Measurements from ENCODE around the gene SUB1.
"Not testable (repeated sequence)": the region's sequence is repeated elsewhere in the genome, so short reads cannot be mapped to it uniquely, and the experiment has no call there.

The SUB1 gene

GRCh38 chr5:32566319-32567111 is 18.8 kb upstream of the SUB1 start:
- DNase-seq = no peak

DNA sequence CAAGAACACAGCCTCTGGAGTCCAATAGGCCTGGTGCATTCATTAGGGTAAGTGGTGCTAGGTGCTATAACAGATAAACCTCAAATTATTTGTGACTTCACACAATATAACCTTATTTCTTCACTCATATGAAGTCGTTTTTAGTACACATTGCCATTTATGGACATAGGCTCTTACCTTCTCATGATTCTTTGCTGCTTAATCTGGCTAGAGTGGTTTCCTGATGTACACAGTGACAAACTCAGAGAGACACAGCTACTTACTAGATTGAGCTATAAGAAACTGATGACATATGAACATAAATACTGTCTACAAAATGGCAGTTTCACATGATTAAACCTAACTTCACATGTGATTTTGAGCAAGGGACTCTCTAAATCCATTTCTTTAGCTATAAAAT is 14.2 kb upstream of the SUB1 start:
- DNase-seq = no peak

- DNase-seq = no peak
Observed at GRCh38 chr5:32572778-32573480, 12.4 kb upstream of the SUB1 start.

DNA sequence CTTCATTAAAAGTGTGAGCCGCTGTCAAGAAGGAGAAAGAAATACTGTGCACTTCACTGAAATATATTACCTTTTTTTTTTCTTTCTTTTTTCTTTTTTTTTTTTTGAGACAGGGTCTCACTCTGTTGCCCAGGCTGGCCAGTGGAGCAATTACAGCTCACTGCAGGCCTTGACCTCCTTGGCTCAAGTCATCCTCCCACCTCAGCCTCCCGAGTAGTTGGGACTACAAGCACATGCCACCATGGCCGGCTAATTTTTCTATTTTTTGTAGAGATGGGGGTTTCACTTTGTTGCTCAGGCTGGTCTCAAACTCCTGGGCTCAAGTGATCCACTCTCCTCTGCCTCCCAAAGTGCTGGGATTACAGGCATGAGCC is 11.9 kb upstream of the SUB1 start:
- not testable (repeated sequence) for DNase-seq

DNA sequence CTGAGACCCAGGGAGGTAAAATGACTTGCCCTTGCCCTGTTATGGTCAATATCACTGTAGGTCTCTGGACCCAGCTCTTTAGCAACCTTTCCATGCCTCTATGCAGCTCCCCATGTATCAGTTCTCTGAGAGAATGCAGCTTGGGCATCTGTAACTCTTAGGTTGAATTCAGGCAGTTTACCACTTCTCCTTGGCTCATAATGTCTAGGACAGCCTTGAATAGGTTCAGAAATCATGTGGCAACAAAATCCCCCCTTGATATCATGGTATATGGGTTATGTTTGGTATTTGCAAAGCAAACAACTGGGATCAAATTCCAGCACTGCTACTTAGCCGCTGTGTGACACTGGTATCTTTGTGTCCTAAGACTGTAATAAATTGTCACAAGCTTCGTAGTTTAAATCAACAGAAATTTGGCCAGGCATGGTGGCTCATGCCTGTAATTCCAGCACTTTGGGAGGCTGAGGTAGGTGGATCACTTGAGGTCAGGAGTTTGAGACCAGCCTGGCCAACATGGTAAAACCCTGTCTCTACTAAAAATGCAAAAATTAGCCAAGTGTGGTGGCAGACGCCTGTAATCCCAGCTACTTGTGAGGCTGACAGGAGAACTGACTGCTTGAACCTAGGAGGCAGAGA is 10.7 kb upstream of the SUB1 start:
- no peak for DNase-seq

DNA sequence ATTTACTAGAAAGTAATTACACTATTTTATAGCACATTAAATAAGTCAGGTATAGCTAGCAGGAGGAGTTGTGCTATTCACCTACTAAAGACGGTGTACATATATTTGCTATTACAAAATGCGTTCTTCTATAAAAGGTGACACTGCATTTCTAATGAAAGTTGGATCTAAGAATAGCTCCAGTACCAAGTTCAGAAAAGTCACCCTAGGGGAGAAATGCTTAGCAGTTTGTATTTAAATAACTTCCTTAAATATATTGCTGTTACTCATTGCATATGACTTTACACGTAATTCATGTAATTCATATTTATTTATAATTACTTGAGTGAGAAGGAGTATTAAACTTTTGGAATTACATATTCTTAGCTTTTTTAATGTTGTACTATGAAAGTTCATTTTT is 7.0 kb upstream of the SUB1 start:
- no peak for DNase-seq

GRCh38 chr5:32578764-32579163 is 6.6 kb upstream of the SUB1 start:
- DNase-seq = no peak

GRCh38 chr5:32581010-32581785 is 4.2 kb upstream of the SUB1 start:
- DNase-seq = no peak

DNA sequence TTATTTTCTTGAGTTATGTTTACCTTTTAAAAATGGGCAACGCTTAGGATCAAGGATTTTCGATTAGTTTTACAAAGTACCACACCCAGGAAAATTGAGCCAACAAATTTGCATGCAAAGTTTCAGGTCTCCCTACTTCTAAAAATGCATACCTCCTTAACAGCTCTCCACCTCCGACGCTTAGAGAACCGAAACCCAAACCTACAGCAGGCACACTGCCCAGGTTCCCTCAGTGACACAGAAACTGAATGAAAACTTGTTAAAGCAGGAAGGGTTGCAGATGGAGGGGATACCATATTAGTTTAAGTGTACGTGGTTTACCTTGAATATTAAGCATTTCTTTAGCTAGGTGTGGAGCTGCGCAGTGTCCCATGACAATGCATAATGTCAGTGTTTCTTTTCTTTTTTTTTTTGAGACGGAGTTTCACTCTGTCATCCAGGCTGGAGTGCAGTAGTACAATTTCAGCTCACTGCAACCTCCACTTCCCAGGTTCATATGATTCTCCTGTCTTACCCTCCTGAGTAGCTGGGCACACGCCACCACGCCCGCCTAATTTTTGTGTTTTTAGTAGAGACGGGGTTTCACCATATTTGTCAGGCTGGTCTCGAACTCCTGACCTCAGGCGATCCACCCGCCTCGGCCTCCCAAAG is 1.6 kb upstream of the SUB1 start:
- DNase-seq = no peak

DNA sequence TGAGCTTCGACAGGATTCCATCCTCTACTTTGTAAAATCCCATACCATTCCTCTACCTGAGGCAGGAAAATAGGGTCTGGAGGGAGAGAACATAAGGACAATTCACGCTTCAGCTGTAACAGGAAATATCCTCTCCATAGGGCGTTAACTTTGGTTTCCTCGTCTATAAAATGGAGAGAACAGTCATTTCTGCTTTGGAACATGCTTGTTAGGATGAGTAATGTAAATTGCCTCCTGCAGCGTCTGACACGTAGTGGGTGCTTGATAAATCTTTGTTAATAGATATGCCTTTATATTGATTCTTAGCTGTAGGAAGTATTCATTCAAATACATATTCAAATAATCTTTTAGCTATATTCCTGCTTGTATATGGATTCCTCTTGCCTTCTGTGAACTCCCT is 711 bp upstream of the SUB1 start:
- DNase-seq = no peak

DNA sequence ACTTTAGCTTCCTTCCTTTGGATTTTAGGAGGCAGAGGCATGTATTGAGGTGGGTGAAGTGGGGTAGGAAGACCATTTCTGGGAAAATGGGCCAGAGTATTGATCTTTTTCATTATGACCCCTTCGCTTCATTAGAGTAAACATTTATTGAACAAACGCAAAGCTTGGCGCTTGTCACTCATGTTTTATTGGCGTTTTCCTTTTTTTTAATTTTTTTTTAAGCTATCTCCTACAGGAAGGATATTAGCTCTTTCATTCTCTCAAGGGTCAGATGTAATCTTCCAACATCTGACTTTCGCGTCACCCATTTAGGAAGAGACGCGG is 273 bp upstream of the SUB1 start:
- no peak for DNase-seq

DNA sequence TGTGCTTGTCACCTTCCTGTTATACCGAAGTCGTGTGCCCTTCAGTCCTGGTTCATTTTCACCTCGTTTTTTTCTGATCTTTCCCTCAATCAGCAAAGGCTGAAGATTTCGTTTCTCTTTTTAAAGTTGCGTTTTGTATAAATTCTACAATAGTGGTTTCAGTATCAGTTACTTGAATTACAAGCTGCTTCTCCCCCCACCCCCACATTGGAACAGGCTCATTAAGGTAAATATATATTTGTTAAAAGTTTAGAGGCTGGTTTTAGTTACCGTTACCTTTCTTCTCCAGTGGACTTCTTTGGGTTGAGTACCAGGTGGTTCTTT is 881 bp downstream of the SUB1 start:
- DNase-seq = no peak

DNA sequence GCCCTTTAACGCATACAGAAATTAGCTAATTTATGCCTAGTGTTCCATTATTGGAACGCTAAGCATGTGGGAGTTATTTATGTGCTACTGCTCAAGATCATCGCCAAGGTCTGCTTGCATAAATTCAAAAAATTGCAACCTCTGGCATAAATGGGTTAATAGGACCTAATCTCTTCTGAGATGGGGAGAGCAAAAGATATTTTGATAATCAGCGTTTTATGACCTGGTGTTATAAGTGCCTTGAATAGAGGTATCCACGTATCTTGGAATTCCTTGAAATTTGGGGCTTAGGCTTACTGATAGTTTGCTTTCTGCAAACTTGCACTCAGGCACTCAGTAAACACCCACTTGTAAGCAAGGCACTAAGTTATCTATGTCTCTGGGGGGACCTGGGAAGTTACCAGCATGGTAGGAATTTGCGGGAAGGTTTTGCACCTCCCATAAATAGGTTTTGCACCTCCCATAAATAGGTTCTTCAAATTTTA is 1.8 kb downstream of the SUB1 start:
- no peak for DNase-seq

DNA sequence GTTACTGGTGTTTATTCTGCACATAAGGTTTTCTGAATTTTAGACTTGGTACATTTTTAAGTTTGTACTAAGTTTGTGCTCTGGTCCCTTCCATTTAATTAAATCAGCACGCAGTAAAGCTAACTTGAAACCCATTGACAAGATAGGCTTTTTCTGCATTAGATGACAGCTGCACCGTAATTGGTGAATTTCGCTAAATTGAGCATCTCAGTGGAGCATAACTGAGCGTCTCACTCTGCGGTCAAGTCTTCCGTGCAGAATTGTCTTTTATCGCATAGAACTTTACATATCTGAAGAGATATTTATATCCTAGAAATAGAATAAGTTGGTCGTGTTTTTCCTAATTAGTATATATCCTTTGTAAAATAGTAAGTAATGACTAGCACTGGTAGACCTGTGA is 4.1 kb downstream of the SUB1 start:
- no peak for DNase-seq

DNA sequence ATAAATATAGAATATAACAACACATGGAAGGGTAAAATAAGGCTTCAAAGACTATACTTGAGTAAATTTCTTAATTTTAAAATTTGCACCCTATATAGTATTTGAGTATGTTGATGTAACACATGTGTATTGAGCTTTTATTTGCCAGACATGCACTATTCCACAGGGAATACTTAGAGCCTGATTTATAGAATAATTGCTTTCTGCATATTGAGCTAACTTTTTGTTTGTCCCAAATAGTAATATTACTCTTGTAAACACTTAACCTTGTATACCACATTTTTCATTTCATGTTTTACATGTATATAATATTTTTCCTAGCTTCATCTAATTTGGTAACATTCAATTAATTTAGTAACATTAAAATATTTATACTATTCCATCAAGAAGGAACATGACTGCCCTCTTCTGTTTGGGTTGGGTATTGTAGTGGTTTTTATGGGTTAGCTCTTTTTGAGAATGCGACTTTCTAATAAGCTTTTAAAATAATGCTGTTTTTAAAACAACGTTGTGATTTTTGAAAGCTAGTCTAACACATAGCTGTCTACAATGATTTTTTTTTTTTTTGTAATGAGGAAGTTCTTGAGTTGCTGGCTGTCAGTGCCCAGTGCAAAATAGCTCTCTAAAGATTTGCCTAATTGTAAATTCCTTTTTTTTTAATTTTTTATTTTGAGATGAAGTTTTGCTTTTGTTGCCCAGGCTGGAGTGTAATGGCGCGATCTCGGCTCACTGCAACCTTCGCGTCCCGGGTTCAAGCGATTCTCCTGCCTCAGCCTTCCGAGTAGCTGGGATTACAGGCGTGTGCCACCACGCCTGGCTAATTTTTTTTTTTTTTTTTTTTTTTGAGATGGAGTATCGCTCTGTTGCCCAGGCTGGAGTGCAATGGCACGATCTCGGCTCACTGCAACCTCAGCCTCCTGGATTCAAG is 4.8 kb downstream of the SUB1 start:
- no peak for DNase-seq

- DNase-seq = no peak
Observed at GRCh38 chr5:32595118-32595517, 9.8 kb downstream of the SUB1 start.

- DNase-seq = no peak
Observed at GRCh38 chr5:32597041-32597629, 11.8 kb downstream of the SUB1 start.

DNA sequence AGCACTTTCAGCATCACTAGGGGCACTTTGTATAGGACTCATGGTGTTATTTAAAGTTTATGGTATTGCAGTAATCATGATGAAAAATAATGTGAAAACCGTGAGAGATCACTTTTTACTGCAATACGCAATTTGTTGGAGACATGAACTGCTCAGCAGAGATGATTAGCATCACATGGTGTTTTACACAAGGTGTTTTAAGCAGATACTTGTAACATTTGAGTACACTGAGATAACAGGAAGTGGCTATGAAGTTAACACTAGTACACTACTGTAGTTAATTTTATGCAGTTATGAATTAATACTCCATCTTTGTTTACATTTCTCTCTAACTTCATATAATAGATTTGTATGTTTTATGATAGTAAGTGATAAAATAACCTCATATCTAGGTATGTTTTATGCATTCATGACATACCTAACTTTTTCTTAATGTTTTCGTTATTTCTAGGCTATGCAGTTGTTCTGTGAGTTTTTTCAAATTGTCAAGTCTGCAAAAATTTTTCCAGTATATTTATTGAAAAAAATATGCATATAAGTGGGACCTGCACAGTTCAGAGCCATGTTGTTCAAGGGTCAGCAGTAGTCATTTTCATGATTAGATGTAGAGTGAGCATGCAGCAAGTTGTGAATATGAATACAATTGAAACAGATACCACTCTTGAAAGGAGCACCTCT is 13.0 kb downstream of the SUB1 start:
- DNase-seq = no peak

DNA sequence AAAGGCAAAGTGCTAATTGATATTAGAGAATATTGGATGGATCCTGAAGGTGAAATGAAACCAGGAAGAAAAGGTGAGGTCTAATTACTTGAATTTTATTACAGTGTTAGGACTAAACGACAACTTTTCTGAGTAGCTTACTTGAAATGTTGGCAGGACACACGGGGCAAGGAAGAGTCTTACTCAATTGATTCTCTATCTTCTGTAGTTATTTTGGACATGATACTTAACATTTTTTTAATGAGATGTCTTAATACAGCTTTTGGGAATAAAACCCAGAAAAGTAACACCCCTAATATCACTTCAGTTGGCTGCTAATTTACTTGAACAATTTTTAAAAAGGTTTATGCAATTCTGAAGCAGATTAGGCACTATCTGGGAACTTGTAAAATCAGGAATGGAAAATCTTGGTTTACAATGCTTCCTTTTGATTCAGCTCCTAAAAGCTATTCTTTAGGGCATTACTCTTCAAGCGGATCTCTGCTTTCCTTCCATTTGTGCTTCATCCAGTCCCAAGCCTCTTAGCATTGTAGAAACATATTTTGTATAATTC is 13.7 kb downstream of the SUB1 start:
- DNase-seq = no peak

- DNase-seq = no peak
Observed at GRCh38 chr5:32600054-32600622, 14.8 kb downstream of the SUB1 start.
